Gastrocnemius medialis (tissue), 4 donors: ENCODE data around the gene NEDD4.

Source experiments
- CTCF ChIP-seq, 5 experiments: fragments of 450-650 bp in 3 of 5; fragments of 200-600 bp in 2 of 5; sonication (generic) in 2 of 5; IDR thresholded peaks in 4 of 5; conservative IDR thresholded peaks in 1 of 5; 1 replicate in 4 of 5; 2 replicates in 1 of 5; pipeline ENCODE4 v1.5.1; 2016 to 2019; ENCODE audit warnings: antibody characterized with exemption in 5 of 5, mild to moderate bottlenecking in 3 of 5, moderate library complexity in 3 of 5
- POLR2A ChIP-seq, 2 donors: fragments of 450-650 bp; IDR thresholded peaks; one replicate each; pipeline ENCODE4 v1.6.1; 2017; ENCODE audit warnings: antibody characterized with exemption in 2 of 2, mild to moderate bottlenecking in 2 of 2, moderate library complexity in 2 of 2

GRCh38 chr15:55780292-55780691 lies 213.1 kb downstream of the NEDD4 start:
- TF ChIP-seq CTCF (IDR thresholded peaks at IDR 0.05 in 4 of 5, conservative IDR thresholded peaks at IDR 0.05 in 1 of 5) (no peak), POLR2A (IDR thresholded peaks at IDR 0.05) (no peak)
